OCI-LY7 (cell line): Measurements from ENCODE around the gene ZNF497.
A peak's percentile ranks its signal among the peaks of the same experiment; 100 is the strongest.

Experiments
- CTCF ChIP-seq: fragments of 200-600 bp; sonication (generic); conservative IDR thresholded peaks from 2 replicates; pipeline ENCODE4 v1.5.1; 2014; ENCODE audit warnings: mild to moderate bottlenecking, antibody characterized with exemption, low read length, moderate library complexity, mixed read lengths
- EZH2phosphoT487 ChIP-seq: fragments of 200-600 bp; sonication (generic); IDR thresholded peaks from 2 replicates; pipeline ENCODE4 v1.6.1; 2018; ENCODE audit warnings: low read depth, borderline replicate concordance, mild to moderate bottlenecking, mixed run types, antibody characterized with exemption, low read length, moderate library complexity, mixed read lengths

GRCh38 chr19:58366585-58367430 is 4.3 kb upstream of the ZNF497 start:
- no peak for TF ChIP-seq EZH2phosphoT487
- peak; percentile 29; the same call in 1 of the 2 replicates for TF ChIP-seq CTCF
